MM.1S (cell line): ENCODE measurements around the gene GRHPR.

Experiments
- CTCF ChIP-seq: fragments of 300-600 bp; sonication (generic); IDR thresholded peaks from 2 replicates; pipeline ENCODE4 v1.5.1; 2016; ENCODE audit warnings: antibody characterized with exemption, low read length, mixed read lengths
- EZH2 ChIP-seq: fragments of 300-600 bp; sonication (generic); optimal IDR thresholded peaks from 2 replicates; pipeline ENCODE3; 2017; ENCODE audit warnings: low read depth, mild to moderate bottlenecking, antibody characterized with exemption, low read length, mixed read lengths
- EZH2phosphoT487 ChIP-seq: fragments of 300-600 bp; sonication (generic); IDR thresholded peaks from 2 replicates; pipeline ENCODE4 v1.6.1; 2018; ENCODE audit warnings: antibody characterized with exemption, low read length

DNA sequence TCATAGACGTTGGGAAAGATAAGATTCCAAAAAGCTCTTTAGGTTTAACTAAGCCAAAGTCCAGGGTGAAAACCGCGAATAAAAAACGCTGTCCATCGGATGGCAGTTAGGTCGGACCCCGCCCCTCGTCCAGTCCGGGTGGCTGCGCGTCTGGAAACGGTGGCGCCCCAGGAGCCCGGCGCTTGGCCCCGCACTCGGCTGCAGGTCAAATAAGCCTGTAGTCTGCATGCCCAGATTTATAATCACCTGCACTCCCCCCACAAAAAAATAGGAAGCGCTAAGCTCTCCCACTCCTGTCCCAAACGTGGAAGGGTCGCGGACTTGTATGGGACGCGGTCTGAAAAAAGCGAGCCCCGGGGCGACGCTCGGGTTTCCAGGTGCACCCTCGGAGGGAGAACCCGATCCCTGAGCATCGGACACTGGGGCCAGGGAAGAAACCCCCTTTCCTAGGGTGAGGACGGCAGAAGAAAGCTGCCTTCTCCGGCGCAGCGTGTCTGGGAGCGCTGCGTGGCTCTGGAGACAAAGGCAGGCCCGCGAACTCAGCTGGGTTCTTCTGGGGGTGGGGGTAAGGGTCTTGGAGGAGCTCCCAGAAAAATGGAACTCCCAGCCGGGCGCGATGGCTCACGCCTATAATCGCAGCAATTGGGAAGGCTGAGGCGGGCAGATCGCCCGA lies 43.7 kb downstream of the GRHPR start:
- no peak for TF ChIP-seq EZH2phosphoT487
- no peak for TF ChIP-seq CTCF
- TF ChIP-seq EZH2: no peak
